GM12872 (cell line): ENCODE measurements around the gene TACC3.

Experiments
- CTCF ChIP-seq: IDR thresholded peaks from 3 replicates; pipeline ENCODE4 v1.5.1; 2011; ENCODE audit warnings: low read depth, mild to moderate bottlenecking, low read length, moderate library complexity; ENCODE audit not compliant: insufficient read depth

The TACC3 gene

GRCh38 chr4:1708581-1708980, 12.7 kb upstream of the TACC3 start:
- no peak for TF ChIP-seq CTCF

GRCh38 chr4:1711055-1711570, 10.2 kb upstream of the TACC3 start:
- no peak for TF ChIP-seq CTCF

GRCh38 chr4:1711571-1712215, 9.6 kb upstream of the TACC3 start:
- TF ChIP-seq CTCF = no peak

- no peak for TF ChIP-seq CTCF
These were observed 8.9 kb upstream of the TACC3 start, which contains the start of gene SLBP for GRCh38 chr4:1712216-1713002. SLBP (minus strand) TSS chr4:1712319; CDS start chr4:1712188, 131 bp downstream.

GRCh38 chr4:1713003-1713851, 8.1 kb upstream of the TACC3 start:
- no peak for TF ChIP-seq CTCF

GRCh38 chr4:1714303-1715001, 6.9 kb upstream of the TACC3 start:
- TF ChIP-seq CTCF = no peak
